ENCODE data around the gene TLR6. TPM values are rescaled to one million over a fixed set of nuclear protein-coding genes. Genes with fewer than 3 reads are reported as not detected.

The TLR6 gene
- total RNA-seq, 1 experiment from 2014 or later = 4.8 TPM

DNA sequence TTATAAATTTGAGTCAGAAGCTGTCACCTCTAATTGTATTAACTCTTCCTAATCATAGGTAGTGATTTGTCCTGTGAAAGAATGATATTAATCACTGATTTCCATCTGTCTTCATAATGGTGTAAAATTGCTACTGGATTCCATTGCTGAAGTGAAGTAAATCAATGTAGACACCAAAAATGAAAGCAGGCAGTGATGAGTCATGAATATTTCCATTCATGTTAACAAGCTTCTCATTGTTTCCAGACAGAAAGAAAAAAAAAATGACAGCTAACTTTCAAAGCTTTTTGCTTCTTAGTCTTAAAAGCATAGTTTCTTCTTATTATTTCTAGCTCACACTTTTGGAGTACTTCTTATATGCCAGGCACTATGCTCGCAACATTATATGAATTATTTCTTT, 32.5 kb upstream of the TLR6 start:
- CTCF ChIA-PET = interaction anchor here (0.8 to 3.0 kb wide), 3 partner anchors 28 to 130 kb away, joined by 4 to 20 read pairs (median 4); partner anchors contain the start of gene TLR10
- Histone ChIP-seq H3K4me1 (ENCODE audit: control insufficient read depth in 1 of 2, insufficient read depth in 2 of 2, low read length in 2 of 2) (peaks cover 22 to 29% of the 10 kb centered on the region in 2 experiments), H3K27me3 (ENCODE audit: insufficient read depth, low read length) (no peaks in the 10 kb centered on the region), H3K27ac (ENCODE audit: low read depth, low read length) (peak overlapping the region; percentile 66), H3K9me3 (ENCODE audit: control insufficient read depth in 1 of 2, insufficient read depth in 1 of 2, low read depth in 1 of 2, low read length in 2 of 2) (no peaks in the 10 kb centered on the region), H3K4me3 (replicated peaks in 1 of 2; ENCODE audit: low read depth in 1 of 2, low read length in 2 of 2) (peak overlapping the region in 1 of 2 experiments; percentile 21; a peak in 2 of 4 replicates), H4K20me1 (ENCODE audit: insufficient read depth) (no peaks in the 10 kb centered on the region), H3K9ac (ENCODE audit: low read length) (peak overlapping the region; percentile 49), H3K79me2 (ENCODE audit: insufficient read depth, low read length) (no peaks in the 10 kb centered on the region), H3K36me3 (ENCODE audit: control insufficient read depth in 1 of 2, insufficient read depth in 2 of 2, low read length in 2 of 2) (0 out of 4 replicates have a peak, but pooled peaks cover 0 to 1% of the 10 kb centered on the region in 2 experiments), H3K4me2 (ENCODE audit: low read length) (peak overlapping the region; percentile 73), H3K9me2 (ENCODE audit: insufficient read depth) (no peaks in the 10 kb centered on the region), H2AFZ (ENCODE audit: low read depth, low read length, poor library complexity, severe bottlenecking) (peak overlapping the region; percentile 55)
- intact Hi-C loops (cut with micrococcal nuclease) = no loop called here
- ATAC-seq = peak; percentile 51
- POLR2A ChIA-PET = interaction anchor here (1.2 kb wide), 1 partner anchor 33 kb away, joined by 4 read pairs; no protein-coding TSS in a partner anchor
- no TSS peak for BruUV-seq (replicated peaks)
- RAD21 ChIA-PET (ENCODE audit: low non-redundant PET in 1 of 2, low total read pairs in 2 of 2, uncharacterized antibody in 2 of 2, unreplicated experiment in 2 of 2) = interaction anchor here in 1 of 2 experiments (1.0 kb wide), 1 partner anchor 21 kb away, joined by 3 read pairs; no protein-coding TSS in a partner anchor
- DNase-seq (ENCODE audit: low read depth, low spot score) = peak; percentile 83
- TF ChIP-seq MAX (IDR thresholded peaks at IDR 0.05) = peak; percentile 26; the same call in 1 of the 2 replicates
- peak; percentile 81 for TF ChIP-seq SP1 (IDR thresholded peaks at IDR 0.05; ENCODE audit: low read depth)
- no peak for TF ChIP-seq EZH2 (IDR thresholded peaks at IDR 0.05)
- TF ChIP-seq YY1 (IDR thresholded peaks at IDR 0.05; ENCODE audit: extremely low read depth, insufficient replicate concordance, low read depth, low read length) = no peak
- no peak for TF ChIP-seq REST (IDR thresholded peaks at IDR 0.05; ENCODE audit: low read depth)
- TF ChIP-seq ZNF274 (IDR thresholded peaks at IDR 0.05; ENCODE audit: low read depth, low read length) = no peak
- peak; percentile 94 for TF ChIP-seq JUND (IDR thresholded peaks at IDR 0.05)
- TF ChIP-seq CEBPB (IDR thresholded peaks at IDR 0.05; ENCODE audit: low read depth) = peak; percentile 64; the same call in 1 of the 2 replicates
- TF ChIP-seq, protein P1, sequence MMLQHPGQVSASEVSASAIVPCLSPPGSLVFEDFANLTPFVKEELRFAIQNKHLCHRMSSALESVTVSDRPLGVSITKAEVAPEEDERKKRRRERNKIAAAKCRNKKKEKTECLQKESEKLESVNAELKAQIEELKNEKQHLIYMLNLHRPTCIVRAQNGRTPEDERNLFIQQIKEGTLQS (IDR thresholded peaks at IDR 0.05) = peak; percentile 61; the same call in 1 of the 2 replicates
- peak; percentile 60; the same call in 1 of the 2 replicates for TF ChIP-seq CBX3 (IDR thresholded peaks at IDR 0.05; ENCODE audit: low read depth)
- TF ChIP-seq ZFX (IDR thresholded peaks at IDR 0.05) = no peak
- peak; percentile 67; the same call in 1 of the 2 replicates for TF ChIP-seq SIN3A (IDR thresholded peaks at IDR 0.05; ENCODE audit: low read depth)
- no peak for TF ChIP-seq ZBTB33 (IDR thresholded peaks at IDR 0.05; ENCODE audit: extremely low read depth, insufficient replicate concordance, low read length)
- peak; percentile 75 for TF ChIP-seq SRF (IDR thresholded peaks at IDR 0.05; ENCODE audit: low read depth)
- no peak for TF ChIP-seq RAD21 (IDR thresholded peaks at IDR 0.05; ENCODE audit: low read depth)
- TF ChIP-seq POLR2AphosphoS5 (IDR thresholded peaks at IDR 0.05; ENCODE audit: low read depth, low read length) = no peak; the same call in 1 of the 2 replicates
- TF ChIP-seq EGR1 (IDR thresholded peaks at IDR 0.05; ENCODE audit: low read depth) = peak; percentile 66
- TF ChIP-seq FOSL1 (IDR thresholded peaks at IDR 0.05; ENCODE audit: low read depth) = peak; percentile 95
- TF ChIP-seq, protein P2, sequence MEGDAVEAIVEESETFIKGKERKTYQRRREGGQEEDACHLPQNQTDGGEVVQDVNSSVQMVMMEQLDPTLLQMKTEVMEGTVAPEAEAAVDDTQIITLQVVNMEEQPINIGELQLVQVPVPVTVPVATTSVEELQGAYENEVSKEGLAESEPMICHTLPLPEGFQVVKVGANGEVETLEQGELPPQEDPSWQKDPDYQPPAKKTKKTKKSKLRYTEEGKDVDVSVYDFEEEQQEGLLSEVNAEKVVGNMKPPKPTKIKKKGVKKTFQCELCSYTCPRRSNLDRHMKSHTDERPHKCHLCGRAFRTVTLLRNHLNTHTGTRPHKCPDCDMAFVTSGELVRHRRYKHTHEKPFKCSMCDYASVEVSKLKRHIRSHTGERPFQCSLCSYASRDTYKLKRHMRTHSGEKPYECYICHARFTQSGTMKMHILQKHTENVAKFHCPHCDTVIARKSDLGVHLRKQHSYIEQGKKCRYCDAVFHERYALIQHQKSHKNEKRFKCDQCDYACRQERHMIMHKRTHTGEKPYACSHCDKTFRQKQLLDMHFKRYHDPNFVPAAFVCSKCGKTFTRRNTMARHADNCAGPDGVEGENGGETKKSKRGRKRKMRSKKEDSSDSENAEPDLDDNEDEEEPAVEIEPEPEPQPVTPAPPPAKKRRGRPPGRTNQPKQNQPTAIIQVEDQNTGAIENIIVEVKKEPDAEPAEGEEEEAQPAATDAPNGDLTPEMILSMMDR (IDR thresholded peaks at IDR 0.05 in 2 of 3, conservative IDR thresholded peaks at IDR 0.05 in 1 of 3; ENCODE audit: borderline replicate concordance in 1 of 3, insufficient read depth in 1 of 3, low read depth in 2 of 3, low read length in 2 of 3) = no peak
- no peak for TF ChIP-seq EZH2phosphoT487 (IDR thresholded peaks at IDR 0.05; ENCODE audit: borderline replicate concordance)
